Measurements from ENCODE around the gene ACSS2. TPM values are rescaled to one million over a fixed set of nuclear protein-coding genes. Genes with fewer than 3 reads are reported as not detected.
"Not testable (repeated sequence)": the region's sequence is repeated elsewhere in the genome, so short reads cannot be mapped to it uniquely, and the experiment has no call there.

ACSS2 gene
- total RNA-seq, 2 experiments from 2014 or later, result 45.6 to 47.7 TPM

DNA sequence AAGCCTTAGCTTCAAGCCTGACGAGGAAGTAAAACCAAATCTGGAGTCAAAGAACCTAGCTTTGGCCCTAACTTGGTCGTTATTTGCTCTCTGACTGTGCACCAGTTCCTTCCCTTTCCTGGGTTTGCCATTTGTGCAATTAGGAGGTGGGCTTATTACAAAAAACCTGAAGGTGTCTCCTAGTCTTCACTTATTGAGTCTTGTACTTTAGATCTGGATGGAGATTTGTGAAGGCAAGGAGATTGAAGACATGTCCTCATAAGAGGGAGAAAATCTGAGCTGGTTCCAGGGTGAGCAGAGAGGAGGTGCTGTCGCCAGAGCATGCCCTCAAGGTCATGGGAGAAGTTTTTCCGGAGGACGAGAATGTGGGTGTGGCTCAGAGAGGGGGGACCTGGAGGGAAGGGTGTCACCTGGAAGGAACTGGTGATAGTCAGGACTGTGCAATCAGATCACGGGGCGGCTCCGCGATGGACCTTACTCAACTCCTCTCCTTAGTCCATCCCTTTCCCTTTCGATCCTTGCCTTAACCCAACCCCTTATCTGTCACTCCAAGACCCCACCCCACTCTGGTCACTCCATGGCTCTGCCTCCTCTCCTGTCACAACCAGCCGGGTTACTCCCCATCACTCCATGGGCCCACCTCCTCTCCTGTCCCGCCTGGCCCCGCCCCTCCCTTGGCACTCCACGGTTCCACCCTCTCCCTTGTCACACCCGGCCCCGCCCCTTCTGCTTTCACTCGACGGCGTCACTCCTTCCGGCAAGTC is 588 bp upstream of the ACSS2 start:
- Mint-ChIP-seq H3K36me3 (no peaks in the 10 kb centered on the region), H3K27ac (peak overlapping the region; percentile 80), H3K4me3 (peak overlapping the region; percentile 84), H3K9me3 (no peaks in the 10 kb centered on the region), H3K27me3 (no peaks in the 10 kb centered on the region), H3K4me1 (ENCODE audit: low read depth) (peaks cover 54% of the 10 kb centered on the region)
- CTCF ChIA-PET, result interaction anchor here (0.6 to 5.7 kb wide), 16 partner anchors 9 to 556 kb away, joined by 3 to 139 read pairs (median 4); partner anchors contain the start of genes EDEM2, GSS and MYH7B
- intact Hi-C loops (cut with micrococcal nuclease), result loop anchor here (1.0 to 10.0 kb wide), 6 partner anchors 15 to 739 kb away; partner anchors contain the start of genes NCOA6, SPAG4 and TRPC4AP
- no peak for DNase-seq
- POLR2A ChIA-PET, result interaction anchor here (0.9 to 2.5 kb wide), 3 partner anchors 12 to 80 kb away, joined by 3 to 13 read pairs (median 3); partner anchors contain the start of genes GSS and MYH7B

DNA sequence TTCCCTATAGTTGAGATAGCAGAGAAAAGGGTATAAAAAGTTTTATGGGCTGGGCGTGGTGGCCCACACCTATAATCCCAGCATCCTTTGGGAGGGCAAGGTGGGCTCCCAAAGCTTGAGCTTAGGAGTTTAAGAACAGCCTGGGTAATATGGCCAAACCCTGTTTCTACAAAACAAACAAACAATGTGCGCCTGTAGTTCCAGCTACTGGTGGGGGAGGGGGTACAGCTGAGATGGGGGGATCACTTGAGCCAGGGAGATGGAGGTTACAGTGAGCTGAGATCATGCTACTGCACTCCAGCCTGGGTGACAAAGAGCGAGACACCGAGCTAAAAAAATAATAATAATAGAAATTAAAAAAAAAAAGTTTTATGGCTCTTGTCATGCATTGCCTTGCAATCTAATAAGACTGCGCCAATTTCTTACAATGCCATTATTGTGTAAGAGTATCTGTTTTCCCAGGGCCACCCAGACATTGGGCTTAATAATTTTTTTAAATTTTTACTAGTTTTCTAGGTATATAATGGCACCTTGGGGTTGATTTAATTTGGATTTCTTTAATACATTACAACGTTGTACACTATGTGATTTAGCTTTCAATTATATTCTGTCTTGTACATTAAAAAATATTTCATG is 3.9 kb downstream of the ACSS2 start:
- Mint-ChIP-seq H3K27me3 (no peaks in the 10 kb centered on the region), H3K27ac (no peak overlapping the region), H3K9me3 (no peaks in the 10 kb centered on the region), H3K36me3 (peaks cover 15% of the 10 kb centered on the region), H3K4me1 (ENCODE audit: low read depth) (peaks cover 34% of the 10 kb centered on the region), H3K4me3 (no peak overlapping the region)
- ChIA-PET CTCF (interaction anchor here (2.1 kb wide), 1 partner anchor 76 kb away, joined by 10 read pairs; the partner anchor contains the start of gene MYH7B), POLR2A (no interaction called here)
- intact Hi-C loops (cut with micrococcal nuclease), result no loop called here
- no peak for DNase-seq

DNA sequence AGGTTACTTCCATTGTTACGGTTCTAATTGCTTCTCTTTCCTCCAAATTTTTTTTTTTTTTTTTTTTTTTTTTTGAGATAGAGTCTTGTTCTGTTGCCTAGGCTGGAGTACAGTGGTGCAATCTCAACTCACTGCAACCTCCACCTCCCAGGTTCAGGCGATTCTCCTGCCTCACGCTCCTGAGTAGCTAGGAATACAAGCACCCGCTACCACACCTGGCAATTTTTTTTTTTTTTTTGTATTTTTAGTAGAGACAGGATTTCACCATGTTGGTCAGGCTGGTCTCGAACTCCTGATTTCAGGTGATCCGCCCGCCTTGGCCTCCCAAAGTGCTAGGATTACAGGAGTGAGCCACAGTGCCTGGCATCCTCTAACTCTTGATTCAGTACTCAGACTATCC is 4.6 kb downstream of the ACSS2 start:
- H3K9me3 Mint-ChIP-seq; H3K4me3 Mint-ChIP-seq; POLR2A ChIA-PET; H3K27ac Mint-ChIP-seq; intact Hi-C loops (cut with micrococcal nuclease); DNase-seq; H3K27me3 Mint-ChIP-seq: not testable (repeated sequence)
- Mint-ChIP-seq H3K36me3 (peaks cover 15% of the 10 kb centered on the region), H3K4me1 (ENCODE audit: low read depth) (peaks cover 28% of the 10 kb centered on the region)
- CTCF ChIA-PET, result interaction anchor here (2.1 kb wide), 1 partner anchor 76 kb away, joined by 10 read pairs; the partner anchor contains the start of gene MYH7B

DNA sequence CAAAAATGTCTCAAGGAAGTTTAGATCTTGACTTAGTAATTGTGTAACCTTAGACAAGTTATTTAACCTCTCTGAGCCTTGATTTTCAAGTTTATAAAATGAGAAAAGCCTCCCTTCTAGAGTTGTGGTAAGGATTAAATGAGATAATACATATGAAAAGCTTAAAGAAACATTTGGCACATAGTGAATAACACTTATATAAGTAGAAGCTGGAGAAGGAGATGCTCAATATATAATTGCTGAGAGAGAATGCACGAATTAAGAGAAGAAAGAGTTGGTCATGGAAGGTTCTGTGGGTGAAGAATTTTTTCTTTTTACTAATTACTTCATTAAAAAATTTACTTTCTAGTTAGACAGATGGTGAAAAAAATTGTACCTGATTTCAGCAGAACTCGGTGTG is 5.3 kb downstream of the ACSS2 start:
- H3K9me3 Mint-ChIP-seq, result no peaks in the 10 kb centered on the region
- H3K27me3 Mint-ChIP-seq, result no peaks in the 10 kb centered on the region
- no peak overlapping the region for H3K27ac Mint-ChIP-seq
- peaks cover 16% of the 10 kb centered on the region for H3K36me3 Mint-ChIP-seq
- ChIA-PET CTCF (no interaction called here), POLR2A (no interaction called here)
- intact Hi-C loops (cut with micrococcal nuclease), result no loop called here
- DNase-seq, result no peak
- H3K4me1 Mint-ChIP-seq (ENCODE audit: low read depth), result peaks cover 27% of the 10 kb centered on the region
- no peak overlapping the region for H3K4me3 Mint-ChIP-seq

GRCh38 chr20:34883087-34883688 is 6.8 kb downstream of the ACSS2 start:
- intact Hi-C loops (cut with micrococcal nuclease), result loop anchor here (1.0 kb wide), 1 partner anchor 8 kb away; no protein-coding TSS in a partner anchor
- CTCF ChIA-PET, result interaction anchor here (0.8 to 1.4 kb wide), 3 partner anchors 9 to 213 kb away, joined by 3 to 7 read pairs (median 6); partner anchors contain the start of gene GGT7

GRCh38 chr20:34883809-34884208 is 7.4 kb downstream of the ACSS2 start:
- H3K9me3 Mint-ChIP-seq, result no peaks in the 10 kb centered on the region
- peak overlapping the region; percentile 30 for H3K27ac Mint-ChIP-seq
- H3K36me3 Mint-ChIP-seq, result peaks cover 17% of the 10 kb centered on the region
- ChIA-PET CTCF (interaction anchor here (1.2 kb wide), 2 partner anchors 8 to 10 kb away, joined by 5 to 6 read pairs; partner anchors contain the start of gene ACSS2), POLR2A (no interaction called here)
- no peak overlapping the region for H3K4me3 Mint-ChIP-seq
- no peak for DNase-seq
- H3K27me3 Mint-ChIP-seq, result no peaks in the 10 kb centered on the region
- intact Hi-C loops (cut with micrococcal nuclease), result loop anchor here (1.0 kb wide), 1 partner anchor 7 kb away; no protein-coding TSS in a partner anchor
- peaks cover 25% of the 10 kb centered on the region for H3K4me1 Mint-ChIP-seq (ENCODE audit: low read depth)

More at GRCh38 chr20:34883087-34883688, 6.8 kb downstream of the ACSS2 start:
- no peak for DNase-seq
- H3K36me3 Mint-ChIP-seq, result peaks cover 16% of the 10 kb centered on the region
- no peaks in the 10 kb centered on the region for H3K9me3 Mint-ChIP-seq
- no peak overlapping the region for H3K4me3 Mint-ChIP-seq
- H3K27me3 Mint-ChIP-seq, result no peaks in the 10 kb centered on the region
- POLR2A ChIA-PET, result no interaction called here
- H3K4me1 Mint-ChIP-seq (ENCODE audit: low read depth), result peaks cover 21% of the 10 kb centered on the region
- H3K27ac Mint-ChIP-seq, result peak overlapping the region; percentile 81

GRCh38 chr20:34884260-34884659 is 7.8 kb downstream of the ACSS2 start:
- Mint-ChIP-seq H3K9me3 (no peaks in the 10 kb centered on the region), H3K36me3 (peaks cover 17% of the 10 kb centered on the region), H3K27me3 (no peaks in the 10 kb centered on the region), H3K4me3 (no peak overlapping the region), H3K27ac (no peak overlapping the region), H3K4me1 (ENCODE audit: low read depth) (peaks cover 23% of the 10 kb centered on the region)
- ChIA-PET POLR2A (no interaction called here), CTCF (interaction anchor here (1.2 kb wide), 1 partner anchor 8 kb away, joined by 5 read pairs; the partner anchor contains the start of gene ACSS2)
- intact Hi-C loops (cut with micrococcal nuclease), result no loop called here
- no peak for DNase-seq

- DNase-seq, result no peak
- H3K27ac Mint-ChIP-seq, result no peak overlapping the region
- intact Hi-C loops (cut with micrococcal nuclease), result no loop called here
- ChIA-PET POLR2A (interaction anchor here (0.6 kb wide), 1 partner anchor 17 kb away, joined by 4 read pairs; no protein-coding TSS in a partner anchor), CTCF (interaction anchor here (0.9 kb wide), 1 partner anchor 13 kb away, joined by 3 read pairs; no protein-coding TSS in a partner anchor)
- H3K4me3 Mint-ChIP-seq, result no peak overlapping the region
- H3K27me3 Mint-ChIP-seq, result no peaks in the 10 kb centered on the region
- peaks cover 17% of the 10 kb centered on the region for H3K36me3 Mint-ChIP-seq
- H3K9me3 Mint-ChIP-seq, result no peaks in the 10 kb centered on the region
- peaks cover 39% of the 10 kb centered on the region for H3K4me1 Mint-ChIP-seq (ENCODE audit: low read depth)
These were observed 9.7 kb downstream of the ACSS2 start for GRCh38 chr20:34886122-34886521.

- Mint-ChIP-seq H3K9me3 (no peaks in the 10 kb centered on the region), H3K4me3 (no peak overlapping the region), H3K27me3 (no peaks in the 10 kb centered on the region), H3K36me3 (peaks cover 16% of the 10 kb centered on the region), H3K27ac (no peak overlapping the region), H3K4me1 (ENCODE audit: low read depth) (peaks cover 47% of the 10 kb centered on the region)
- ChIA-PET CTCF (no interaction called here), POLR2A (interaction anchor here (1.4 kb wide), 1 partner anchor 10 kb away, joined by 3 read pairs; the partner anchor contains the start of gene ACSS2)
- DNase-seq, result no peak
- intact Hi-C loops (cut with micrococcal nuclease), result no loop called here
These were observed 10.6 kb downstream of the ACSS2 start for GRCh38 chr20:34887023-34887422.

DNA sequence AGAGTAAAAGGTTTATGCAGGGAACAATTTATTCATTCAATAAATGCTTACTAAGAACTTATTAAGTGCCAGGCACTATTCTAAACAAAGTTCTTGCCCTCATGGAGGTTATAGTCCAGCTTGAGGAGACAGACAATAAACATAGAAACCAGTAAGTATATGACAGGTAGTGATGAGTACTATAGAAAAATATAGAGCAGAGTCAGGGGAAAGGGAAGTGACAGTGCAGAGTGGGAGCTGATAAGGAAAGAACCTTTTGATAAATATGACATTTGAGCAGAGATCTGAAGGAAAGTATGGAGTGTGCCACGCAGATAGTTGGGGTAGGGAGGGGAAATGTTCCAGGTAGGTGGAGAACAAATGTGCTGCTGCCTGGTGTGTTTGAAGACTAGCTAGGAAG is 12.1 kb downstream of the ACSS2 start:
- Mint-ChIP-seq H3K27me3 (no peaks in the 10 kb centered on the region), H3K4me3 (no peak overlapping the region), H3K36me3 (peaks cover 7% of the 10 kb centered on the region), H3K27ac (peak overlapping the region; percentile 8), H3K4me1 (ENCODE audit: low read depth) (peaks cover 44% of the 10 kb centered on the region), H3K9me3 (no peaks in the 10 kb centered on the region)
- intact Hi-C loops (cut with micrococcal nuclease), result no loop called here
- ChIA-PET CTCF (interaction anchor here (0.6 to 1.2 kb wide), 4 partner anchors 13 to 93 kb away, joined by 3 to 4 read pairs (median 3); no protein-coding TSS in a partner anchor), POLR2A (interaction anchor here (1.4 kb wide), 1 partner anchor 12 kb away, joined by 3 read pairs; the partner anchor contains the start of gene ACSS2)
- DNase-seq, result no peak

GRCh38 chr20:34891166-34892062 is 15.0 kb downstream of the ACSS2 start:
- intact Hi-C loops (cut with micrococcal nuclease), result loop anchor here (1.0 to 5.0 kb wide), 5 partner anchors 8 to 201 kb away; partner anchors contain the start of genes ACSS2, GSS, MYH7B and TRPC4AP
- H3K27ac Mint-ChIP-seq, result peak overlapping the region; percentile 80
- peak; percentile 60 for DNase-seq
- peaks cover 3% of the 10 kb centered on the region for H3K36me3 Mint-ChIP-seq
- peaks cover 40% of the 10 kb centered on the region for H3K4me1 Mint-ChIP-seq (ENCODE audit: low read depth)
- peak overlapping the region; percentile 10 for H3K4me3 Mint-ChIP-seq
- POLR2A ChIA-PET, result interaction anchor here (0.6 to 1.9 kb wide), 3 partner anchors 28 to 65 kb away, joined by 3 to 6 read pairs (median 4); partner anchors contain the start of genes GSS and MYH7B
- no peaks in the 10 kb centered on the region for H3K9me3 Mint-ChIP-seq
- CTCF ChIA-PET, result interaction anchor here (1.1 to 3.1 kb wide), 2 partner anchors 16 to 65 kb away, joined by 3 to 23 read pairs; partner anchors contain the start of genes ACSS2 and MYH7B
- no peaks in the 10 kb centered on the region for H3K27me3 Mint-ChIP-seq
